Activated naive CD4-positive, alpha-beta T cell treated with anti-CD3 and anti-CD28 coated beads, Interleukin-2, amount 50 U/mL, for 24 hours (primary cell): ENCODE results near the gene TTC16.

Experiments
- H3K27ac Mint-ChIP-seq: one replicate; pipeline ENCODE4 v1.8.0; 2021; ENCODE audit warnings: mild to moderate bottlenecking, mixed read lengths
- H3K27me3 Mint-ChIP-seq: one replicate; pipeline ENCODE4 v1.8.0; 2021; ENCODE audit warnings: mixed read lengths
- H3K36me3 Mint-ChIP-seq: one replicate; pipeline ENCODE4 v1.8.0; 2021; ENCODE audit warnings: mixed read lengths
- H3K4me1 Mint-ChIP-seq: one replicate; pipeline ENCODE4 v1.8.0; 2021; ENCODE audit warnings: mixed read lengths
- H3K4me3 Mint-ChIP-seq: one replicate; pipeline ENCODE4 v1.8.0; 2021; ENCODE audit warnings: mild to moderate bottlenecking, mixed read lengths
- H3K9me3 Mint-ChIP-seq: one replicate; pipeline ENCODE4 v1.8.0; 2021; ENCODE audit warnings: mixed read lengths

Gene TTC16

GRCh38 chr9:127761061-127761460, 45.2 kb downstream of the TTC16 start:
- H3K4me3 Mint-ChIP-seq, result no peak overlapping the region
- peaks cover 2% of the 10 kb centered on the region for H3K36me3 Mint-ChIP-seq
- H3K27me3 Mint-ChIP-seq, result no peaks in the 10 kb centered on the region
- H3K27ac Mint-ChIP-seq, result no peak overlapping the region
- H3K9me3 Mint-ChIP-seq, result no peaks in the 10 kb centered on the region
- peaks cover 43% of the 10 kb centered on the region for H3K4me1 Mint-ChIP-seq

GRCh38 chr9:127761491-127761956, 45.6 kb downstream of the TTC16 start:
- no peak overlapping the region for H3K27ac Mint-ChIP-seq
- H3K4me1 Mint-ChIP-seq, result peaks cover 47% of the 10 kb centered on the region
- H3K9me3 Mint-ChIP-seq, result no peaks in the 10 kb centered on the region
- H3K27me3 Mint-ChIP-seq, result no peaks in the 10 kb centered on the region
- H3K4me3 Mint-ChIP-seq, result no peak overlapping the region
- peaks cover 3% of the 10 kb centered on the region for H3K36me3 Mint-ChIP-seq

GRCh38 chr9:127762111-127762676, 46.3 kb downstream of the TTC16 start:
- Mint-ChIP-seq H3K27ac (peak overlapping the region; percentile 80), H3K4me3 (no peak overlapping the region), H3K27me3 (no peaks in the 10 kb centered on the region), H3K4me1 (peaks cover 54% of the 10 kb centered on the region), H3K9me3 (no peaks in the 10 kb centered on the region), H3K36me3 (peaks cover 3% of the 10 kb centered on the region)

GRCh38 chr9:127763918-127764384, 48.1 kb downstream of the TTC16 start:
- Mint-ChIP-seq H3K4me1 (peaks cover 64% of the 10 kb centered on the region), H3K27me3 (no peaks in the 10 kb centered on the region), H3K4me3 (no peak overlapping the region), H3K36me3 (peaks cover 2% of the 10 kb centered on the region), H3K27ac (peak overlapping the region; percentile 76), H3K9me3 (no peaks in the 10 kb centered on the region)

- Mint-ChIP-seq H3K4me1 (peaks cover 77% of the 10 kb centered on the region), H3K36me3 (peaks cover 4% of the 10 kb centered on the region), H3K9me3 (no peaks in the 10 kb centered on the region), H3K27me3 (no peaks in the 10 kb centered on the region), H3K4me3 (no peak overlapping the region), H3K27ac (no peak overlapping the region)
Observed at GRCh38 chr9:127765418-127765817, 49.5 kb downstream of the TTC16 start.

- H3K27ac Mint-ChIP-seq, result peak overlapping the region; percentile 98
- no peaks in the 10 kb centered on the region for H3K9me3 Mint-ChIP-seq
- peaks cover 4% of the 10 kb centered on the region for H3K36me3 Mint-ChIP-seq
- H3K4me1 Mint-ChIP-seq, result peaks cover 91% of the 10 kb centered on the region
- no peaks in the 10 kb centered on the region for H3K27me3 Mint-ChIP-seq
- H3K4me3 Mint-ChIP-seq, result peak overlapping the region; percentile 73
Observed at GRCh38 chr9:127767410-127767809, 51.5 kb downstream of the TTC16 start.

- peaks cover 4% of the 10 kb centered on the region for H3K36me3 Mint-ChIP-seq
- H3K4me3 Mint-ChIP-seq, result no peak overlapping the region
- peaks cover 87% of the 10 kb centered on the region for H3K4me1 Mint-ChIP-seq
- H3K9me3 Mint-ChIP-seq, result no peaks in the 10 kb centered on the region
- no peaks in the 10 kb centered on the region for H3K27me3 Mint-ChIP-seq
- peak overlapping the region; percentile 94 for H3K27ac Mint-ChIP-seq
Observed at GRCh38 chr9:127767909-127768331, 52.0 kb downstream of the TTC16 start.

GRCh38 chr9:127768698-127769097, 52.8 kb downstream of the TTC16 start:
- H3K36me3 Mint-ChIP-seq, result peaks cover 4% of the 10 kb centered on the region
- H3K27me3 Mint-ChIP-seq, result no peaks in the 10 kb centered on the region
- peak overlapping the region; percentile 94 for H3K27ac Mint-ChIP-seq
- no peaks in the 10 kb centered on the region for H3K9me3 Mint-ChIP-seq
- peaks cover 82% of the 10 kb centered on the region for H3K4me1 Mint-ChIP-seq
- H3K4me3 Mint-ChIP-seq, result peak overlapping the region; percentile 43

GRCh38 chr9:127769101-127769500, 53.2 kb downstream of the TTC16 start:
- H3K27me3 Mint-ChIP-seq, result no peaks in the 10 kb centered on the region
- H3K36me3 Mint-ChIP-seq, result peaks cover 4% of the 10 kb centered on the region
- H3K4me3 Mint-ChIP-seq, result peak overlapping the region; percentile 43
- H3K9me3 Mint-ChIP-seq, result no peaks in the 10 kb centered on the region
- peaks cover 81% of the 10 kb centered on the region for H3K4me1 Mint-ChIP-seq
- H3K27ac Mint-ChIP-seq, result peak overlapping the region; percentile 94

- Mint-ChIP-seq H3K9me3 (no peaks in the 10 kb centered on the region), H3K36me3 (peaks cover 4% of the 10 kb centered on the region), H3K4me1 (peaks cover 77% of the 10 kb centered on the region), H3K27ac (peak overlapping the region; percentile 88), H3K4me3 (peak overlapping the region; percentile 85), H3K27me3 (no peaks in the 10 kb centered on the region)
Observed at GRCh38 chr9:127769929-127770582, 54.2 kb downstream of the TTC16 start.

- Mint-ChIP-seq H3K4me3 (peak overlapping the region; percentile 85), H3K4me1 (peaks cover 72% of the 10 kb centered on the region), H3K36me3 (peaks cover 4% of the 10 kb centered on the region), H3K27ac (peak overlapping the region; percentile 88), H3K27me3 (no peaks in the 10 kb centered on the region), H3K9me3 (no peaks in the 10 kb centered on the region)
Observed at GRCh38 chr9:127770583-127770904, 54.7 kb downstream of the TTC16 start.

- H3K4me1 Mint-ChIP-seq, result peaks cover 67% of the 10 kb centered on the region
Observed at GRCh38 chr9:127770905-127771569, 55.2 kb downstream of the TTC16 start.

GRCh38 chr9:127771570-127772189, 55.8 kb downstream of the TTC16 start:
- Mint-ChIP-seq H3K36me3 (peaks cover 2% of the 10 kb centered on the region), H3K4me3 (peak overlapping the region; percentile 85), H3K9me3 (no peaks in the 10 kb centered on the region), H3K4me1 (peaks cover 67% of the 10 kb centered on the region), H3K27ac (peak overlapping the region; percentile 88), H3K27me3 (no peaks in the 10 kb centered on the region)

More at GRCh38 chr9:127770905-127771569, 55.2 kb downstream of the TTC16 start:
- H3K36me3 Mint-ChIP-seq, result peaks cover 4% of the 10 kb centered on the region
- no peaks in the 10 kb centered on the region for H3K9me3 Mint-ChIP-seq
- no peaks in the 10 kb centered on the region for H3K27me3 Mint-ChIP-seq
- peak overlapping the region; percentile 85 for H3K4me3 Mint-ChIP-seq
- H3K27ac Mint-ChIP-seq, result peak overlapping the region; percentile 88

GRCh38 chr9:127772603-127773002, 56.7 kb downstream of the TTC16 start:
- no peaks in the 10 kb centered on the region for H3K27me3 Mint-ChIP-seq
- peaks cover 65% of the 10 kb centered on the region for H3K4me1 Mint-ChIP-seq
- H3K4me3 Mint-ChIP-seq, result no peak overlapping the region
- H3K9me3 Mint-ChIP-seq, result no peaks in the 10 kb centered on the region
- H3K27ac Mint-ChIP-seq, result no peak overlapping the region
- H3K36me3 Mint-ChIP-seq, result peaks cover 2% of the 10 kb centered on the region

GRCh38 chr9:127773272-127773671, 57.4 kb downstream of the TTC16 start:
- Mint-ChIP-seq H3K9me3 (no peaks in the 10 kb centered on the region), H3K36me3 (peaks cover 2% of the 10 kb centered on the region), H3K27me3 (no peaks in the 10 kb centered on the region), H3K4me3 (no peak overlapping the region), H3K4me1 (peaks cover 64% of the 10 kb centered on the region), H3K27ac (peak overlapping the region; percentile 35)

- Mint-ChIP-seq H3K9me3 (no peaks in the 10 kb centered on the region), H3K27ac (no peak overlapping the region), H3K4me1 (peaks cover 62% of the 10 kb centered on the region), H3K4me3 (no peak overlapping the region), H3K36me3 (peaks cover 1% of the 10 kb centered on the region), H3K27me3 (no peaks in the 10 kb centered on the region)
Observed at GRCh38 chr9:127773981-127774380, 58.1 kb downstream of the TTC16 start.
